Measurements from ENCODE around the gene KHDRBS2. TPM values are rescaled to one million over a fixed set of nuclear protein-coding genes. Genes with fewer than 3 reads are reported as not detected.

KHDRBS2 gene
- total RNA-seq, 3 donors from 2014 or later: 0.16 TPM; not detected in 2

DNA sequence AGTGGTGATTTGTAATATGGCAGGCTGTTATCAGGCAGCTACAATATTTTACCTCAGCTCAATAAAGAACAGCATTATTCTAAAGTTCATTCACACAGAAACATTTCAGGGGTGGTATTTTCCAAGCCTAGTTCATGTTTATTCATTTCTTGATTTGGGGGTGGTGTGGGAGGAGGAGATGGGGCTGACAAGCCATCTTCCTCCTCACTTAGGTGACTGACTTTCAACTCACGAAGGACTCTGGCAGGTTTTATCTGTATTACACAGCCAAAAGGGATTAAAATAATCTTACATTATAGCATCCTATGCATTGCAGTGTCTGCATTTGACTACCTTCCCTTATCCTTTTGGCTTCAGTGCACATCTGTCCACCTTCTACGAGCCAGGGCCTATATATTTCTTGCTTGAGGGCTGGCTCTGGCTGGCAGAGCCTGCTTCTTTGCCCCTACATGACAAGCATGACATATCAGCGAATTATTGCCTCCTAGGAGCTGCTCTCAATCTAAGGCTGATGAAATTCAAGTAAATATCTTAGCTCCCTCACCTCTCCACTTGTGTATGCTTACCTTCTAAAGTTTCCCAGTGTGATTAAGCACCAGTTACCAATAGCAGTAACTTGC, 20.0 kb downstream of the KHDRBS2 start:
- intact Hi-C loops (cut with DNase I; ENCODE audit: low total_unique reads): loop anchor here (5.0 kb wide), 1 partner anchor 46 kb away; no protein-coding TSS in a partner anchor
- Histone ChIP-seq H3K27me3 (no peaks in the 10 kb centered on the region), H3K9me3 (no peaks in the 10 kb centered on the region)

DNA sequence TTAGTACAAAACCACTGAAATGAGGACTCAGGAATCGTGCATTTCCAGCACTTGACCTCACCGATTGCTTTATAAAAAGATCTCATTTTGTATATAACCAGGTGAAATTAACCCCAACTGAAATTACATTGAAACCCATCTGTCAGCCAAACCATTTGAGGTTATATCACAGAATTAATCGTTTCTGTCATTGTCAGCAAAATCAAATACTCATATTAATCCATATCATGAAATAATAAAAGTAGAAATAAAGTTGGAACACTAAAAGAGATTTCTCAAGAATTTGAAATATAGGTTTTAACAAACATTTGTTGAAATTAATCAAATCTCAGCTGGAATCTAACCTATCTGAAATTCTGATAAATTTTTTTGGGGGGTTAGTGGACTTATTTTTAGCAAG, 23.7 kb downstream of the KHDRBS2 start:
- no peak overlapping the region for H3K27ac ChIP-seq
- H3K4me1 ChIP-seq: no peaks in the 10 kb centered on the region
- H3K36me3 ChIP-seq: no peaks in the 10 kb centered on the region
- DNase-seq (ENCODE audit: low spot score in 2 of 2): no peak
- no peaks in the 10 kb centered on the region for H3K9me3 ChIP-seq
- intact Hi-C loops (cut with DNase I; ENCODE audit: low total_unique reads): no loop called here
- H3K4me3 ChIP-seq: no peak overlapping the region
- no peaks in the 10 kb centered on the region for H3K27me3 ChIP-seq
- TF ChIP-seq, protein P1, sequence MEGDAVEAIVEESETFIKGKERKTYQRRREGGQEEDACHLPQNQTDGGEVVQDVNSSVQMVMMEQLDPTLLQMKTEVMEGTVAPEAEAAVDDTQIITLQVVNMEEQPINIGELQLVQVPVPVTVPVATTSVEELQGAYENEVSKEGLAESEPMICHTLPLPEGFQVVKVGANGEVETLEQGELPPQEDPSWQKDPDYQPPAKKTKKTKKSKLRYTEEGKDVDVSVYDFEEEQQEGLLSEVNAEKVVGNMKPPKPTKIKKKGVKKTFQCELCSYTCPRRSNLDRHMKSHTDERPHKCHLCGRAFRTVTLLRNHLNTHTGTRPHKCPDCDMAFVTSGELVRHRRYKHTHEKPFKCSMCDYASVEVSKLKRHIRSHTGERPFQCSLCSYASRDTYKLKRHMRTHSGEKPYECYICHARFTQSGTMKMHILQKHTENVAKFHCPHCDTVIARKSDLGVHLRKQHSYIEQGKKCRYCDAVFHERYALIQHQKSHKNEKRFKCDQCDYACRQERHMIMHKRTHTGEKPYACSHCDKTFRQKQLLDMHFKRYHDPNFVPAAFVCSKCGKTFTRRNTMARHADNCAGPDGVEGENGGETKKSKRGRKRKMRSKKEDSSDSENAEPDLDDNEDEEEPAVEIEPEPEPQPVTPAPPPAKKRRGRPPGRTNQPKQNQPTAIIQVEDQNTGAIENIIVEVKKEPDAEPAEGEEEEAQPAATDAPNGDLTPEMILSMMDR (IDR thresholded peaks at IDR 0.05): no peak
- TF ChIP-seq POLR2A (IDR thresholded peaks at IDR 0.05) (no peak), POLR2AphosphoS5 (IDR thresholded peaks at IDR 0.05) (no peak)

More for the DNA sequence above, 20.0 kb downstream of the KHDRBS2 start:
- Histone ChIP-seq H3K4me1 (no peaks in the 10 kb centered on the region), H3K4me3 (no peak overlapping the region), H3K27ac (no peak overlapping the region), H3K36me3 (no peaks in the 10 kb centered on the region)
- no peak for DNase-seq (ENCODE audit: low spot score in 2 of 2)
- TF ChIP-seq POLR2A (IDR thresholded peaks at IDR 0.05): no peak
- TF ChIP-seq POLR2AphosphoS5 (IDR thresholded peaks at IDR 0.05): no peak
- TF ChIP-seq, protein P1 (IDR thresholded peaks at IDR 0.05): no peak

DNA sequence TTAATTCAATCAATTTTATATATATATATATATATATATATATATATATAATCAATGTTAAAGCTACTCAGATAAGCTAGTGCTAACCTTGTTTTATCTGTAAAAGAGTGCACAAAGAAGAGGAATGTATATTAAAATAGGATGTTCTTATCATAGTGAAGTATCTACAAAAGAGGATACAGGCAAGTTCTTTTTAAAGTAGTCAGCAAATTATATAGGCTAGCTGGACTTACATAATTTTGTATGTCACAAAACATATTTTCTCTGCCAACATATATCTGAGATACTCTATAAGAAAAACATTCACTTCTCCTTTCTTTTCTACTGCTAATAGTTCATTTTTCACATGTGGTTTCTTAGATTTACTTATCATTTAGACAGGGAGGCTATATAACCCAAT, 39.9 kb downstream of the KHDRBS2 start:
- intact Hi-C loops (cut with DNase I; ENCODE audit: low total_unique reads): no loop called here
- no peak overlapping the region for H3K4me3 ChIP-seq
- no peaks in the 10 kb centered on the region for H3K27me3 ChIP-seq
- H3K27ac ChIP-seq: no peak overlapping the region
- DNase-seq (ENCODE audit: low spot score in 2 of 2): no peak
- H3K4me1 ChIP-seq: no peaks in the 10 kb centered on the region
- no peaks in the 10 kb centered on the region for H3K36me3 ChIP-seq
- H3K9me3 ChIP-seq: no peaks in the 10 kb centered on the region
- TF ChIP-seq POLR2A (IDR thresholded peaks at IDR 0.05): no peak
- TF ChIP-seq, protein P1 (IDR thresholded peaks at IDR 0.05): no peak
- TF ChIP-seq POLR2AphosphoS5 (IDR thresholded peaks at IDR 0.05): no peak

DNA sequence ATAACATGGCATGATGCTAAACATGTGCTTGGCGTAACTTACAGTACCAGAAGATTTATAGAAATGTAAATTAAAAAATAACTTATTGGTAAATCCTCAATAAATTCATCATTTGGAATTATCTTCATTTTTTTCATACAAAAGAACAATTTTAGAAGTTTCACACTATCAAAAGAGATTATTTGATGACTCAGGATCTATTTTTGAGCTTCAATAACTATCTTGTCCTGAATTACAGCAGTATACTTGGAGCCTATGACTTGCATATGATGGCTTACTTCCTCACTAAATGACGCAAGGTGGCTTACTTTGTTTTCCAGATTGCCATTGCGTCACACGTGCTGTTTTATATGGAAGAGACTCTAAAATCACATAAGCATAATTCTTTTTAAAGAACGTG, 49.2 kb downstream of the KHDRBS2 start:
- TF ChIP-seq POLR2A (IDR thresholded peaks at IDR 0.05) (no peak), POLR2AphosphoS5 (IDR thresholded peaks at IDR 0.05) (no peak)
- TF ChIP-seq, protein P1 (IDR thresholded peaks at IDR 0.05): no peak
- Histone ChIP-seq H3K27ac (no peak overlapping the region), H3K4me3 (no peak overlapping the region), H3K4me1 (no peaks in the 10 kb centered on the region), H3K9me3 (no peaks in the 10 kb centered on the region), H3K36me3 (no peaks in the 10 kb centered on the region), H3K27me3 (no peaks in the 10 kb centered on the region)
- DNase-seq (ENCODE audit: low spot score in 2 of 2): no peak
- intact Hi-C loops (cut with DNase I; ENCODE audit: low total_unique reads): no loop called here

DNA sequence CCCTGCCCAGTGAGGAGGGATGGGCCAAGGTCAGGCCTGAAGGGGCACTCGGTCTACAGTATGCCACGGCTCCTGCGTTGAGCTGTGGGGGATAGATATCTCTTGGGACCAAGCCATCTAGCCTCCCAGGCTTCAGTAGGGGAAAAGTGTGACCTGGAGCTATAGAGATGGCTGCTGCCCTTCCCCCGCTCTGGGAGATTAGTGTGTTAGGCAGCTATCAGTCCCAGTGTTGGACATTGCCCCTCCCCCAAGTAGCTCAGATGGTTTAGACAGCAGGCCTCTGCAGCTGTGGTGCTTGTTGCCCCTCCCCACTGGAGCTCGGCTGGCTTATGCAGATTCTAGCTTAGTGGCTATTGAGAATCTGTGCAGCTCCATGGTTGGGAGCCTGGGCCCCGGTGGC, 56.8 kb downstream of the KHDRBS2 start:
- Histone ChIP-seq H3K9me3 (no peaks in the 10 kb centered on the region), H3K4me1 (no peaks in the 10 kb centered on the region), H3K27me3 (no peaks in the 10 kb centered on the region), H3K27ac (no peak overlapping the region), H3K4me3 (no peak overlapping the region), H3K36me3 (no peaks in the 10 kb centered on the region)
- intact Hi-C loops (cut with DNase I; ENCODE audit: low total_unique reads): no loop called here
- TF ChIP-seq POLR2A (IDR thresholded peaks at IDR 0.05) (no peak), POLR2AphosphoS5 (IDR thresholded peaks at IDR 0.05) (no peak)
- TF ChIP-seq, protein P1 (IDR thresholded peaks at IDR 0.05): no peak
- DNase-seq (ENCODE audit: low spot score in 2 of 2): no peak

Measured in breast epithelium (tissue), 4 donors.